Dermis blood vessel endothelial cell (primary cell): ENCODE results near the gene UBXN2A. TPM values are rescaled to one million over a fixed set of nuclear protein-coding genes. Genes with fewer than 3 reads are reported as not detected.
"Not testable (repeated sequence)": the region's sequence is repeated elsewhere in the genome, so short reads cannot be mapped to it uniquely, and the experiment has no call there.

Experiments used
- DNase-seq: peaks from one replicate; pipeline ENCODE4 v3.0.0; 2010
- total RNA-seq: library from RNA; depleted of rRNA; stranded (reverse); fragments of >200 nt; gene quantifications from 2 replicates; pipeline ENCODE4 v1.2.3, GENCODE V29; 2014

Gene UBXN2A
- total RNA-seq, 1 donor from 2014 or later, result 13.1 TPM

GRCh38 chr2:24014902-24015301 lies 74.6 kb downstream of the UBXN2A start:
- not testable (repeated sequence) for DNase-seq

- DNase-seq, result peak; percentile 58
These were observed 75.5 kb downstream of the UBXN2A start for GRCh38 chr2:24015562-24016375.

- DNase-seq, result no peak
These were observed 76.1 kb downstream of the UBXN2A start for GRCh38 chr2:24016376-24016761.

- DNase-seq, result no peak
These were observed 76.8 kb downstream of the UBXN2A start for GRCh38 chr2:24016853-24017703.

- DNase-seq, result no peak
These were observed 77.4 kb downstream of the UBXN2A start for GRCh38 chr2:24017711-24018110.

- DNase-seq, result no peak
These were observed 78.0 kb downstream of the UBXN2A start for GRCh38 chr2:24018241-24018640.

- DNase-seq, result no peak
These were observed 79.5 kb downstream of the UBXN2A start for GRCh38 chr2:24019729-24020128.

GRCh38 chr2:24020244-24020643 lies 80.0 kb downstream of the UBXN2A start:
- no peak for DNase-seq

- peak; percentile 36 for DNase-seq
These were observed 81.1 kb downstream of the UBXN2A start for GRCh38 chr2:24021122-24021998.

- DNase-seq, result no peak
These were observed 82.2 kb downstream of the UBXN2A start for GRCh38 chr2:24022324-24022974.

- DNase-seq, result no peak
These were observed 82.8 kb downstream of the UBXN2A start for GRCh38 chr2:24022975-24023575.

GRCh38 chr2:24024018-24024417 lies 83.8 kb downstream of the UBXN2A start:
- peak; percentile 48 for DNase-seq

GRCh38 chr2:24024996-24025663 lies 84.9 kb downstream of the UBXN2A start:
- no peak for DNase-seq

- no peak for DNase-seq
These were observed 86.0 kb downstream of the UBXN2A start for GRCh38 chr2:24026233-24026632.

GRCh38 chr2:24038786-24039499 lies 98.7 kb downstream of the UBXN2A start:
- DNase-seq, result no peak

- DNase-seq, result no peak
These were observed 100.2 kb downstream of the UBXN2A start for GRCh38 chr2:24040511-24040910.

GRCh38 chr2:24043133-24043532 lies 102.9 kb downstream of the UBXN2A start:
- DNase-seq, result not testable (repeated sequence)

GRCh38 chr2:24045511-24046508 lies 105.5 kb downstream of the UBXN2A start:
- no peak for DNase-seq

GRCh38 chr2:24046599-24046929 lies 106.3 kb downstream of the UBXN2A start:
- DNase-seq, result no peak
